Measurements from ENCODE around the gene KCNF1. TPM values are rescaled to one million over a fixed set of nuclear protein-coding genes. Genes with fewer than 3 reads are reported as not detected.

KCNF1 gene
- total and polyA plus RNA-seq, 2 of the 8 experiments (the other 6 are each of a cell fraction or from before 2014, with no cell fraction given): 0.48 to 1.5 TPM

- Histone ChIP-seq H2AFZ (ENCODE audit: low read length) (no peak overlapping the region), H4K20me1 (replicated peaks in 1 of 2; ENCODE audit: control insufficient read depth in 1 of 2, insufficient read depth in 2 of 2, low read length in 2 of 2) (peaks cover 0 to under 1% of the 10 kb centered on the region in 2 experiments), H3K9me3 (ENCODE audit: insufficient read depth in 2 of 2, low read depth in 1 of 2, low read length in 1 of 2) (peaks cover 0 to under 1% of the 10 kb centered on the region in 2 experiments; a peak in 2 of 4 replicates), H2BK12ac (ENCODE audit: low read depth, low read length) (no peak overlapping the region), H3K9ac (replicated peaks in 1 of 4; ENCODE audit: extremely low read depth in 1 of 4, low read depth in 3 of 4, low read length in 3 of 4) (no peak overlapping the region), H3K23ac (ENCODE audit: insufficient read length) (no peak overlapping the region), H3K79me2 (ENCODE audit: control insufficient read depth in 1 of 2, insufficient read depth in 2 of 2, low read length in 2 of 2) (no peaks in the 10 kb centered on the region), H3K14ac (ENCODE audit: insufficient read length) (no peak overlapping the region), H2BK5ac (ENCODE audit: low read depth, low read length) (no peak overlapping the region), H3K4ac (replicated peaks; ENCODE audit: insufficient read length, low read depth, low read length) (no peak overlapping the region), H3K56ac (replicated peaks; ENCODE audit: insufficient read length, low read depth, low read length) (no peak overlapping the region), H3K23me2 (ENCODE audit: low read depth, low read length) (peaks cover 2% of the 10 kb centered on the region; the same call in 1 of the 2 replicates), H2AK5ac (ENCODE audit: low read depth, low read length) (no peak overlapping the region), H3K4me1 (replicated peaks in 1 of 4; ENCODE audit: control insufficient read depth in 3 of 4, insufficient read depth in 4 of 4, low read length in 3 of 4) (no peaks in the 10 kb centered on the region), H3K27me3 (replicated peaks in 1 of 4; ENCODE audit: control insufficient read depth in 3 of 4, extremely low read depth in 1 of 4, insufficient read depth in 3 of 4, low read length in 3 of 4) (no peaks in the 10 kb centered on the region), H3K79me1 (ENCODE audit: low read depth, low read length) (no peaks in the 10 kb centered on the region), H2BK15ac (ENCODE audit: low read length) (no peak overlapping the region), H3K4me3 (ENCODE audit: extremely low read depth in 1 of 4, insufficient read depth in 2 of 4, low read depth in 3 of 4, low read length in 4 of 4) (no peak overlapping the region), H2BK20ac (ENCODE audit: low read length) (no peak overlapping the region), H3K4me2 (ENCODE audit: insufficient read depth in 1 of 2, low read depth in 2 of 2, low read length in 2 of 2) (no peak overlapping the region), H2BK120ac (replicated peaks; ENCODE audit: low read depth, low read length) (no peak overlapping the region), H3K36me3 (ENCODE audit: control insufficient read depth in 2 of 4, insufficient read depth in 4 of 4, low read length in 3 of 4) (no peaks in the 10 kb centered on the region), H4K5ac (ENCODE audit: insufficient read length, low read depth, low read length) (no peak overlapping the region), H3K18ac (ENCODE audit: extremely low read depth, low read length) (no peak overlapping the region), H3K27ac (ENCODE audit: low read depth, low read length) (no peak overlapping the region), H4K91ac (replicated peaks; ENCODE audit: insufficient read length, low read length) (no peak overlapping the region), H4K8ac (ENCODE audit: extremely low read depth, insufficient read depth, low read length) (no peak overlapping the region; the same call in 1 of the 2 replicates)
- whole genome bisulfite sequencing, 2 experiments (ENCODE audit: extremely low coverage in 1 of 2, insufficient coverage in 1 of 2, insufficient read length in 1 of 2, insufficient replicate concordance in 2 of 2, low coverage in 1 of 2, low lambda C conversion rate in 2 of 2, missing lambda C conversion rate in 1 of 2): 80% methylated on average over 5 of the region's 5 CpGs; no CpG with 5 or more reads in 1 of the 2 experiments
- no peak for TF ChIP-seq SRF (IDR thresholded peaks at IDR 0.05; ENCODE audit: low read depth, low read length)
- no peak for TF ChIP-seq HDAC2 (IDR thresholded peaks at IDR 0.05; ENCODE audit: borderline replicate concordance in 1 of 2, low read depth in 2 of 2, low read length in 2 of 2)
- no peak for TF ChIP-seq BCL11A (IDR thresholded peaks at IDR 0.05; ENCODE audit: low read depth in 2 of 2, low read length in 2 of 2)
- no peak for TF ChIP-seq JUN (IDR thresholded peaks at IDR 0.05; ENCODE audit: low read depth, low read length)
- TF ChIP-seq KDM1A (IDR thresholded peaks at IDR 0.05; ENCODE audit: borderline replicate concordance, low read length): no peak
- no peak for TF ChIP-seq KDM5A (IDR thresholded peaks at IDR 0.05; ENCODE audit: low read length)
- no peak for TF ChIP-seq CEBPB (IDR thresholded peaks at IDR 0.05; ENCODE audit: low read depth, low read length)
- ChIA-PET CTCF (ENCODE audit: partially characterized antibody) (interaction anchor here (1.0 to 3.4 kb wide), 7 partner anchors 14 to 179 kb away, joined by 3 to 15 read pairs (median 3); partner anchors contain the start of gene KCNF1), POLR2A (ENCODE audit: partially characterized antibody) (no interaction called here)
- DNase-seq (ENCODE audit: low read depth in 1 of 2, low spot score in 2 of 2) (no peak), FAIRE-seq (no peak)
These were observed 33.1 kb downstream of the KCNF1 start for GRCh38 chr2:10944799-10945198.
